Stimulated activated naive CD8-positive, alpha-beta T cell treated with anti-CD3 and anti-CD28 coated beads, Interleukin-15, amount 100 ng/mL, for 72 hours (primary cell): ENCODE results near the gene HFM1.
"Not testable (repeated sequence)": the region's sequence is repeated elsewhere in the genome, so short reads cannot be mapped to it uniquely, and the experiment has no call there.

Source experiments
- ATAC-seq: fragments of 150-1000 bp; cut with Tn5 transposase; 2 replicates; pipeline ENCODE4 v1.10.0; 2021; ENCODE audit warnings: mild to moderate bottlenecking, moderate library complexity
- DNase-seq, 2 donors: peaks; one replicate each; pipeline ENCODE4 v3.0.0; 2021 to 2022
- H3K27ac Mint-ChIP-seq, 2 donors: one replicate each; pipeline ENCODE4 v1.8.0; 2022; ENCODE audit warnings: mild to moderate bottlenecking in 2 of 2, mixed read lengths in 2 of 2, moderate library complexity in 2 of 2
- H3K27me3 Mint-ChIP-seq: one replicate; pipeline ENCODE4 v1.8.0; 2022; ENCODE audit warnings: mixed read lengths
- H3K4me1 Mint-ChIP-seq: one replicate; pipeline ENCODE4 v1.8.0; 2022; ENCODE audit warnings: mild to moderate bottlenecking, mixed read lengths
- H3K4me3 Mint-ChIP-seq, 2 donors: one replicate each; pipeline ENCODE4 v1.8.0; 2022; ENCODE audit warnings: mild to moderate bottlenecking in 2 of 2, mixed read lengths in 2 of 2, moderate library complexity in 1 of 2
- H3K9me3 Mint-ChIP-seq, 2 donors: one replicate each; pipeline ENCODE4 v1.8.0; 2022; ENCODE audit warnings: mixed read lengths in 2 of 2

HFM1 gene

GRCh38 chr1:91397605-91398004, 7.0 kb downstream of the HFM1 start:
- DNase-seq (no peak), ATAC-seq (no peak)
- peaks cover 20% of the 10 kb centered on the region for H3K27me3 Mint-ChIP-seq
- H3K4me3 Mint-ChIP-seq = no peak overlapping the region
- H3K27ac Mint-ChIP-seq = no peak overlapping the region
- no peaks in the 10 kb centered on the region for H3K9me3 Mint-ChIP-seq
- H3K4me1 Mint-ChIP-seq = no peaks in the 10 kb centered on the region

- ATAC-seq (no peak), DNase-seq (no peak)
- no peaks in the 10 kb centered on the region for H3K4me1 Mint-ChIP-seq
- no peak overlapping the region for H3K27ac Mint-ChIP-seq
- H3K27me3 Mint-ChIP-seq = peaks cover 9% of the 10 kb centered on the region
- H3K4me3 Mint-ChIP-seq = no peak overlapping the region
- H3K9me3 Mint-ChIP-seq = peaks cover 0 to 4% of the 10 kb centered on the region in 2 donors
Measured at GRCh38 chr1:91393042-91393441, 11.6 kb downstream of the HFM1 start.

DNA sequence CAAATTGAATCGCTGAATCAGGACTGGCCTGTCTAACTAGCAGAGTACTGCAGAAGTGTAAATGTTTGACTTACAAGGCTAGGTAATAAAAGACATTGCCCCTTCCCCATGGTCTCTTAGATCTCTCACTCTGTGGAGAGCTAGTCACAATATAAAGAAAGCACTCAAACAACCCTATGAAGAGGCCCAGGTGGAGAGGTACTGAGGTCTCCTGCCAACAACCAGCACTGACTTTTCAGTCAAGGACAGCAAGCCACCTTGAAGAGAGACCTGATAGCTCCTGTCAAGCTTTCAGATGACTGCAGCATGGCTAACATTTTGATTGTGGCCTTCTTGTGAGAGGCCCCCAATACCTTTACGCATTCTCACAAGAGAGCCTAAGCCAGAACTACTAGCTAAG, 18.5 kb downstream of the HFM1 start:
- Mint-ChIP-seq H3K27ac (no peak overlapping the region), H3K27me3 (peaks cover 18% of the 10 kb centered on the region), H3K4me1 (no peaks in the 10 kb centered on the region), H3K9me3 (peaks cover 0 to 4% of the 10 kb centered on the region in 2 donors), H3K4me3 (no peak overlapping the region)
- DNase-seq (no peak), ATAC-seq (no peak)

DNA sequence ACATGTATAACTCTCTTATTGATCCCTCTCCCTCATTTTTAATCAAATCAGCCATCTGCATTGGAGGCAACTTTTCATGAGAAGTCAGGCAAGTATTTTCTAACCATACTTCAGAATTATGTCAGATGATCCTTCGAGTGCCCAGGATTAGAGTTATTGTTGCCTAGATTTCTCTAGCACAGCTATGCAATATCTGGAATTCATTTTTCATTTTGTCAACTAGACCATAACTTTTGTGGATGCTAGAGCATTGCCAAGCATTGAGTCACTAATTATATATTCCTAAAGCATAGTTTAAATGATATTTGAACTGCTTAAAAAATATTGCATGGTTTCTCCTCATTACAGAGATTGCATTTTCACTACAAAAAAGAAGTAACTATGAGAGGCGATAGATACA, 21.2 kb downstream of the HFM1 start:
- peaks cover 9% of the 10 kb centered on the region for H3K27me3 Mint-ChIP-seq
- no peaks in the 10 kb centered on the region for H3K4me1 Mint-ChIP-seq
- H3K27ac Mint-ChIP-seq = no peak overlapping the region
- no peak overlapping the region for H3K4me3 Mint-ChIP-seq
- no peak for ATAC-seq
- DNase-seq = no peak
- no peaks in the 10 kb centered on the region for H3K9me3 Mint-ChIP-seq

- Mint-ChIP-seq H3K27me3 (peaks cover 9% of the 10 kb centered on the region), H3K4me1 (no peaks in the 10 kb centered on the region), H3K27ac (no peak overlapping the region), H3K4me3 (no peak overlapping the region), H3K9me3 (no peaks in the 10 kb centered on the region)
- DNase-seq = no peak
- ATAC-seq = no peak
Measured at GRCh38 chr1:91381844-91382243, 22.8 kb downstream of the HFM1 start.

DNA sequence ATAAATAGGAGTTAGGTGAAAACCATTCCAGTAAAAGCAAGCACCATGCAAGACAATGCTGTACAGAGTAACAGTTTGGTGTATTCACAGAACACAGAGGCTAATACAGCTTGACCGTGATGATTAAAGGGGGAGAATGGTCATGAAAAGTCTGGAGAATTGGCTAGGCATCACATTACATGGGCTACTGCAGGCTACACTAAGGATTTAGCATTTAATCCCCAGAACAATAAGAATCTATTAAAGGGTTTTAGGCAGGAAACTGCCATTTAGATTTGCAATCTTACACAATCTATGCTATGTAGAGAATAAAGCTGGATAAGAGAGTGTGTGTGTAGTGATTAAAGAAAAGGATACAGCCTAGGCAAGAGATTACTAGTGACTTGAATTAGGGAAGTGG, 30.6 kb downstream of the HFM1 start:
- DNase-seq (no peak), ATAC-seq (no peak)
- Mint-ChIP-seq H3K27me3 (no peaks in the 10 kb centered on the region), H3K4me1 (no peaks in the 10 kb centered on the region), H3K4me3 (no peak overlapping the region), H3K9me3 (peaks cover 0 to 9% of the 10 kb centered on the region in 2 donors), H3K27ac (no peak overlapping the region)

- not testable (repeated sequence) for H3K27ac Mint-ChIP-seq, DNase-seq, H3K4me3 Mint-ChIP-seq, H3K4me1 Mint-ChIP-seq, ATAC-seq, H3K27me3 Mint-ChIP-seq
- peaks cover 0 to 11% of the 10 kb centered on the region in 2 donors for H3K9me3 Mint-ChIP-seq
Measured at GRCh38 chr1:91372230-91372629, 32.4 kb downstream of the HFM1 start.

- peaks cover 9 to 10% of the 10 kb centered on the region in 2 donors for H3K9me3 Mint-ChIP-seq
- no peak overlapping the region for H3K4me3 Mint-ChIP-seq
- H3K27me3 Mint-ChIP-seq = no peaks in the 10 kb centered on the region
- DNase-seq (no peak), ATAC-seq (no peak)
- H3K4me1 Mint-ChIP-seq = no peaks in the 10 kb centered on the region
- no peak overlapping the region for H3K27ac Mint-ChIP-seq
Measured at GRCh38 chr1:91349524-91349923, 55.1 kb downstream of the HFM1 start.

- no peak for ATAC-seq
- no peak overlapping the region for H3K27ac Mint-ChIP-seq
- no peaks in the 10 kb centered on the region for H3K9me3 Mint-ChIP-seq
- H3K4me1 Mint-ChIP-seq = no peaks in the 10 kb centered on the region
- no peak overlapping the region for H3K4me3 Mint-ChIP-seq
- peaks cover 2% of the 10 kb centered on the region for H3K27me3 Mint-ChIP-seq
- DNase-seq = no peak
Measured at GRCh38 chr1:91346824-91347223, 57.8 kb downstream of the HFM1 start.

DNA sequence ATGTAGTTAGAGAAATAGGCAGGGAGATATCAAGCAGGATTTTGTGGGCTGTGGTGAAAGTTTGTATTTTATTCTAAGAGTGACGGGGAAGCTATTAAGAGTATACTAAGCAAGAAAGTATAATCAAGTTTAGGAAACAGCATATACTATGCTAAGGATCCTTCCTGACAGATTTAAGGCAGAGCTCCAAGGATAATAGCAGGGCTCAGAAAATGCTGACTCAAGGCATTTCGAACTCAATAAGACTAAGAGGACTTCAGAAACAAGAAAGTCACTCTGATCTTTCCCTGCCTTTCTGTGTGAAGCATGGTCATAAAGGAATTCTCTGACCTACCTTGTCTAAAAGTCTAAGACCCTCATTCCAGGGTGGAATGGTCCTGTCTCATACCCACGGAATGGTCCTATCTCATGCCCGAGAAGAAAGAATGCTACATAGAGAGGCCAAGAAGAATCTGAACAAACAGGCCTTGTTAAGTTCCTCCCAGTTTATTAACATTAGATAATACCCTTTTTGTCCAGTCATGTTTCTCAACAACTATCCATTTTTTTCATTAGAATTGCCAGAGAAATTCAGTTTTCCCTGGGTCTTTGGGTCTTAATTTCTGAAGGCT, 59.1 kb downstream of the HFM1 start:
- Mint-ChIP-seq H3K9me3 (no peaks in the 10 kb centered on the region), H3K4me1 (no peaks in the 10 kb centered on the region), H3K27me3 (peaks cover 15% of the 10 kb centered on the region), H3K27ac (no peak overlapping the region), H3K4me3 (no peak overlapping the region)
- no peak for ATAC-seq
- DNase-seq = no peak

- H3K4me1 Mint-ChIP-seq = no peaks in the 10 kb centered on the region
- no peak overlapping the region for H3K4me3 Mint-ChIP-seq
- ATAC-seq (no peak), DNase-seq (no peak)
- peaks cover 63% of the 10 kb centered on the region for H3K27me3 Mint-ChIP-seq
- no peak overlapping the region for H3K27ac Mint-ChIP-seq
- H3K9me3 Mint-ChIP-seq = peaks cover 4 to 14% of the 10 kb centered on the region in 2 donors
Measured at GRCh38 chr1:91338501-91338900, 66.1 kb downstream of the HFM1 start.

GRCh38 chr1:91335603-91336002, 69.0 kb downstream of the HFM1 start:
- Mint-ChIP-seq H3K4me1 (no peaks in the 10 kb centered on the region), H3K27ac (no peak overlapping the region), H3K27me3 (peaks cover 52% of the 10 kb centered on the region), H3K4me3 (no peak overlapping the region), H3K9me3 (peaks cover 4 to 18% of the 10 kb centered on the region in 2 donors)
- ATAC-seq (no peak), DNase-seq (no peak)

- Mint-ChIP-seq H3K4me3 (no peak overlapping the region), H3K27me3 (peaks cover 56% of the 10 kb centered on the region), H3K9me3 (peaks cover 4 to 20% of the 10 kb centered on the region in 2 donors), H3K4me1 (no peaks in the 10 kb centered on the region), H3K27ac (no peak overlapping the region)
- ATAC-seq (no peak), DNase-seq (no peak)
Measured at GRCh38 chr1:91334856-91335255, 69.8 kb downstream of the HFM1 start.

DNA sequence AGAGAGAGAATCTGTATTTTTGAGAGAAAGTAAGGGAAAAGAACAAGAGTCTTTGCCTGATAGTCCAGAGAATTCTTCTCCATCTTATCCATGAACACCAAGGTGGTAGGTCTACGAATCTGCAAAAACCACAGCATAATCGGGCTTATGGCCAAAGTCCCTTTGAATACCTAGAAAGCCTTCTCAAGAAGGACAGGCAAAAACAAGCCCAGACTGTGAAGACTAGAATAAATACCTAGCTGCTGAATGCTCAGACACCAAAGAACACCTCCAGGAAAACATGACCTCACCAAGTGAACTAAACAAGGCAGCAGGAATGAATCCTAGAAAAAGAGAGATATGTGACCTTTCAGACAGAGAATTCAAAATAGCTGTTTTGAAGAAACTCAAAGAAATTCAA, 79.2 kb downstream of the HFM1 start:
- Mint-ChIP-seq H3K27ac (no peak overlapping the region), H3K4me1 (no peaks in the 10 kb centered on the region), H3K9me3 (peaks cover 0 to under 1% of the 10 kb centered on the region in 2 donors), H3K4me3 (no peak overlapping the region), H3K27me3 (peaks cover 11% of the 10 kb centered on the region)
- DNase-seq = no peak
- no peak for ATAC-seq

DNA sequence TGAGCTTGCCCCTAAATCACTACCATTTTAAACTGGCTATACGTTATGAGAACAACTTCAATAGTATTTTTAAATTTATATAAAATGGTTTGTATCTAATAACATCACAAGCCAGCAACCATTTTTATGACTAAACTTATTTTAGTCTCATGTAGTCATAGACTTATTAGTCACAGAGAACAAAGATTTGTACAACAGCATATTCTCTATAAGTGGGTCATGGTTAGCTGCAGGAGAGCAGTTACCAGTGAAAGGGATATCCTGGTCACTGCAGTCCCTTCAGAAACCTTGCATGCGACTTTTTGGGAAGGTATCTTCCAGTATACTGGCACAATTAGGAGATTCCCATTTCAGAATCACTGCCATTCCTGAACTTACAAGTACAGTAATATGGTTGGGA, 90.0 kb downstream of the HFM1 start:
- Mint-ChIP-seq H3K9me3 (peaks cover 0 to 9% of the 10 kb centered on the region in 2 donors), H3K27me3 (peaks cover 11% of the 10 kb centered on the region)
- no peak for ATAC-seq

GRCh38 chr1:91311672-91312071, 93.0 kb downstream of the HFM1 start:
- no peak for ATAC-seq
- no peaks in the 10 kb centered on the region for H3K4me1 Mint-ChIP-seq
- no peak for DNase-seq
- H3K9me3 Mint-ChIP-seq = peaks cover 9 to 11% of the 10 kb centered on the region in 2 donors
- no peaks in the 10 kb centered on the region for H3K27me3 Mint-ChIP-seq
- no peak overlapping the region for H3K27ac Mint-ChIP-seq
- no peak overlapping the region for H3K4me3 Mint-ChIP-seq

More for the DNA sequence above, 90.0 kb downstream of the HFM1 start:
- DNase-seq = no peak
- no peak overlapping the region for H3K4me3 Mint-ChIP-seq
- no peak overlapping the region for H3K27ac Mint-ChIP-seq
- H3K4me1 Mint-ChIP-seq = no peaks in the 10 kb centered on the region

GRCh38 chr1:91308544-91308943, 96.1 kb downstream of the HFM1 start:
- H3K4me1 Mint-ChIP-seq = no peaks in the 10 kb centered on the region
- ATAC-seq (no peak), DNase-seq (no peak)
- H3K9me3 Mint-ChIP-seq = peaks cover 9 to 11% of the 10 kb centered on the region in 2 donors
- no peak overlapping the region for H3K4me3 Mint-ChIP-seq
- H3K27me3 Mint-ChIP-seq = no peaks in the 10 kb centered on the region
- H3K27ac Mint-ChIP-seq = no peak overlapping the region
